Natural killer cell treated with Interleukin-12 subunit alpha and Interleukin-12 subunit beta and Interleukin-15 and Interleukin-18, amount 100 ng/mL, for 72 hours (primary cell): ENCODE measurements around the gene HRNR. TPM values are rescaled to one million over a fixed set of nuclear protein-coding genes. Genes with fewer than 3 reads are reported as not detected.
"Not testable (repeated sequence)": the region's sequence is repeated elsewhere in the genome, so short reads cannot be mapped to it uniquely, and the experiment has no call there.

ENCODE experiments used
- ATAC-seq, 2 donors: fragments of 150-1000 bp; cut with Tn5 transposase in 1 of 2; sonication (Bioruptor Pico), chemical (Tn5 transposase) in 1 of 2; 2 replicates each; pipeline ENCODE4 v1.10.0; 2021
- DNase-seq: peaks from one replicate; pipeline ENCODE4 v3.0.0; 2022; ENCODE audit warnings: low spot score
- H3K27ac Mint-ChIP-seq, 2 donors: 1 replicate in 1 of 2; 2 replicates in 1 of 2; pipeline ENCODE4 v1.8.0; 2022; ENCODE audit warnings: mixed read lengths in 2 of 2, mild to moderate bottlenecking in 1 of 2, moderate library complexity in 1 of 2
- H3K27me3 Mint-ChIP-seq, 2 donors: 1 replicate in 1 of 2; 2 replicates in 1 of 2; pipeline ENCODE4 v1.8.0; 2022; ENCODE audit warnings: mixed read lengths in 2 of 2
- H3K36me3 Mint-ChIP-seq: one replicate; pipeline ENCODE4 v1.8.0; 2022; ENCODE audit warnings: mixed read lengths
- H3K4me1 Mint-ChIP-seq, 2 donors: 1 replicate in 1 of 2; 2 replicates in 1 of 2; pipeline ENCODE4 v1.8.0; 2022; ENCODE audit warnings: low read depth in 2 of 2, mixed read lengths in 2 of 2, mild to moderate bottlenecking in 1 of 2
- H3K4me3 Mint-ChIP-seq: one replicate; pipeline ENCODE4 v1.8.0; 2022; ENCODE audit warnings: mixed read lengths
- H3K9me3 Mint-ChIP-seq: 2 replicates; pipeline ENCODE4 v1.8.0; 2022; ENCODE audit warnings: mixed read lengths
- total RNA-seq, 2 donors: library from RNA; stranded (reverse); gene quantifications; one replicate each; pipeline ENCODE4 v1.2.3, GENCODE V29; 2022

HRNR gene
- total RNA-seq, result not detected

- H3K4me1 Mint-ChIP-seq, result no peaks in the 10 kb centered on the region
- no peaks in the 10 kb centered on the region for H3K9me3 Mint-ChIP-seq
- no peak within 1 kb of the TSS for H3K27ac Mint-ChIP-seq
- ATAC-seq, result no peak
- H3K4me3 Mint-ChIP-seq, result no peak within 1 kb of the TSS
- no peaks in the 10 kb centered on the region for H3K36me3 Mint-ChIP-seq
- H3K27me3 Mint-ChIP-seq, result peaks cover 15 to 22% of the 10 kb centered on the region in 2 donors
- no peak for DNase-seq
Observed at GRCh38 chr1:152224093-152224492, at the start of gene HRNR. TSS of gene HRNR (minus strand) at chr1:152224193. CDS start at chr1:152223253, 940 bp downstream.

GRCh38 chr1:152256394-152256793, 32.4 kb upstream of the HRNR start:
- not testable (repeated sequence) for H3K4me3 Mint-ChIP-seq, H3K36me3 Mint-ChIP-seq, H3K4me1 Mint-ChIP-seq, ATAC-seq, H3K27ac Mint-ChIP-seq, DNase-seq, H3K27me3 Mint-ChIP-seq, H3K9me3 Mint-ChIP-seq

DNA sequence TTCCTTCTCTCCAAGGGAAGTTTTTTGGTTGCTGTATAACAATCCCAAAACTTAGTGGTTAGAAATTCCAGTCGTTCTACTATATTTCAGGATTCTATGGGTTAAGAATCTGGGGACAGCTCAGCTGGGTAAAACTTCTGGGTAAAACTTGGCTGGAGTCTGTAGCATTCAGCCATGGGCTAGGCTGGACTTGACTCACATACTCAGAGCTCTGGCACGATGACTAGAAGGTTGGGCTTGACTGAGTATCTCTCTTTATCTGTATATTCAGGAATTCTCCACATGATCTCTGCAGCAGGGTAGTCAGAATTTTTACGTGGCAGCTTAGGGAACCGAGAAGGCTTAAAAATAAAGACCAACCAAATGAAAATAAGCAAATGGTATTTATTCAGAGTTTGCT, 28.2 kb upstream of the HRNR start:
- Mint-ChIP-seq H3K4me3 (no peak overlapping the region), H3K4me1 (no peaks in the 10 kb centered on the region), H3K27ac (no peak overlapping the region), H3K36me3 (no peaks in the 10 kb centered on the region), H3K9me3 (no peaks in the 10 kb centered on the region), H3K27me3 (peaks cover 0 to 6% of the 10 kb centered on the region in 2 donors)
- DNase-seq (no peak), ATAC-seq (no peak)

DNA sequence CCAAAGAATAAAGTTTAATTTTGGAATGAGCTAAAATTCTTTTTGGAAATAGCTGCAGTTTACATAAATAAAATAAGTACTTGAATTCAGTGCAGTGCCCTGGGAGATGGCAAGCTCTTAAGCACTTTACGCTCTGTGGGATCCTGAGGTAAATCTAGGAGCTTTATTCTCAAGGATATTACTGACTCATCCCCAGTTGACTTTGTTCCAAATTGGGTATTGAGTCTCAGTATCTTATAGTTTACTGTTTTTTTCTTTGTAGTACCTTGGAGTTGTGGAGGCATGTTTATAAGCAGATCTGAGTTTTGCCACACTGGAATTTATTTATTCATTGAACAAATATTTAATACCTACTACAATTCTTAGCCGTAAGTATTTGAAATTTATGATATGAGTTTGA, 27.4 kb upstream of the HRNR start:
- Mint-ChIP-seq H3K27ac (no peak overlapping the region), H3K36me3 (no peaks in the 10 kb centered on the region)

DNA sequence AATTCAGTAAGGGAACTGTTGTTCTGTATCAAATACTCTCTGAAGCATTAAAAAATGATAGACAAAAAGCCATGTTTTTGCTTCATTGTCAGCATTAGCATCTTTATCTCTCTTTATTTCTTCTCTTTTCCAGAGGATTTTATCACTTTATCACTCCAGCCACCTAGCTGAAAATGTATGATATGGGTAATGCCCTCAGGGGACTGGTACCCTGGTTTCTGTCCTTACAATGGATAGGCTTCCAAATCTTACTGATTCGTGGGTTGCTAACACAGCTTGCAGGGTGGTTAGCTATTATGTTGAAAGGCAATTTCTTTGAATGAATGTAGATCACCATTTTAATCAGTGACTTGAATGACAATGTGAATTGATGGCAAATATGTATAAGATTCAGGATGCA, 23.3 kb upstream of the HRNR start:
- Mint-ChIP-seq H3K9me3 (no peaks in the 10 kb centered on the region), H3K4me1 (no peaks in the 10 kb centered on the region), H3K4me3 (no peak overlapping the region), H3K27ac (no peak overlapping the region), H3K27me3 (peaks cover 22 to 29% of the 10 kb centered on the region in 2 donors), H3K36me3 (no peaks in the 10 kb centered on the region)
- ATAC-seq (no peak), DNase-seq (no peak)

More for the DNA sequence above, 27.4 kb upstream of the HRNR start:
- Mint-ChIP-seq H3K4me3 (no peak overlapping the region), H3K4me1 (no peaks in the 10 kb centered on the region), H3K27me3 (peaks cover 6 to 9% of the 10 kb centered on the region in 2 donors), H3K9me3 (no peaks in the 10 kb centered on the region)
- ATAC-seq (no peak), DNase-seq (no peak)

- Mint-ChIP-seq H3K27ac (no peak overlapping the region), H3K4me3 (no peak overlapping the region), H3K9me3 (no peaks in the 10 kb centered on the region), H3K4me1 (no peaks in the 10 kb centered on the region), H3K27me3 (peaks cover 31 to 46% of the 10 kb centered on the region in 2 donors), H3K36me3 (no peaks in the 10 kb centered on the region)
- DNase-seq, result no peak
- ATAC-seq, result no peak
Observed at GRCh38 chr1:152244576-152245273, 20.7 kb upstream of the HRNR start.

GRCh38 chr1:152237093-152237492, 13.1 kb upstream of the HRNR start:
- H3K4me1 Mint-ChIP-seq, result no peaks in the 10 kb centered on the region
- DNase-seq, result no peak
- H3K27me3 Mint-ChIP-seq, result peaks cover 28 to 51% of the 10 kb centered on the region in 2 donors
- H3K36me3 Mint-ChIP-seq, result no peaks in the 10 kb centered on the region
- no peak for ATAC-seq
- H3K27ac Mint-ChIP-seq, result no peak overlapping the region
- H3K9me3 Mint-ChIP-seq, result peaks cover 3% of the 10 kb centered on the region
- H3K4me3 Mint-ChIP-seq, result no peak overlapping the region

DNA sequence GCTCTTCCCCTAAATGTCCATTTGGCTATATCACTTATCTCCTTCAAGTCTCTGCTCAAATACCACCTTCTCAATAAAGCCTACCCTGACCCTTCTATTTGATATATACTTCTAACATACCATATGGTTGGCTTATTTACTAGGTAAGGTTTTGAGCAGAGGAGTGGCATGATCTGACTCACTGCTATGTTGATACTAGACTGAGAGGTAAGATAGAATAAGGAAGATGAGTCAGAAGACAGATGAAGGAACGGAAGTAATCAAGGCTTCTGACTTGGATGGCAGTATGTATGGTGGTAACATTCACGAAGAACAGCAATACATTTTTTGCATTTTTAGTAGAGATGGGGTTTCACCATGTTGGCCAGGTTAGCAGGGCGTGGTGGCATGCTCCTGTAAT, 4.8 kb upstream of the HRNR start:
- no peak for DNase-seq
- Mint-ChIP-seq H3K36me3 (no peaks in the 10 kb centered on the region), H3K4me1 (no peaks in the 10 kb centered on the region), H3K27me3 (peaks cover 21 to 32% of the 10 kb centered on the region in 2 donors), H3K9me3 (no peaks in the 10 kb centered on the region), H3K27ac (no peak overlapping the region), H3K4me3 (no peak overlapping the region)
- ATAC-seq, result no peak

GRCh38 chr1:152227310-152227928, 3.4 kb upstream of the HRNR start:
- ATAC-seq (no peak), DNase-seq (no peak)
- H3K9me3 Mint-ChIP-seq, result no peaks in the 10 kb centered on the region
- no peaks in the 10 kb centered on the region for H3K36me3 Mint-ChIP-seq
- peaks cover 11 to 22% of the 10 kb centered on the region in 2 donors for H3K27me3 Mint-ChIP-seq
- H3K4me1 Mint-ChIP-seq, result no peaks in the 10 kb centered on the region
- no peak overlapping the region for H3K27ac Mint-ChIP-seq
- no peak overlapping the region for H3K4me3 Mint-ChIP-seq

DNA sequence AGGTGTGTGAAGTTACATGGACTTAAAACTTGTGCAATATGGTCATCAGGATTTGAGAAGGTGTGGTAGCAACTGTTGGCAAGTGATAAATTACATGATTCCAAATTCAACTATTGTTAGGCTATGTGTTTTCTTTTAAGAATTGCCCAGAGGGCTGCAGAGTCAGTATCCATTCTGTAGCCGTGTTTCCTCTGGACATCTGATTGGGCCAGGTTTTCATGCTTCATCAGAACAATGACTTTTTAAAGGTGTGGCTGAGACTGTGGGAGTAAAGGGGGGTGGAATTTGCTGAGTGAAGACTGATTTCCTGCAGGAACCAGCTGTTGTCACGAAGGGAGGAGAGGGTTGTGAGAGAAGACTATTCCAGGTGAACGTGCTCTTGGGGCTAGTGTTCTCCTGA, 1.7 kb upstream of the HRNR start:
- no peak for ATAC-seq
- Mint-ChIP-seq H3K4me1 (no peaks in the 10 kb centered on the region), H3K4me3 (no peak overlapping the region), H3K27me3 (peaks cover 15 to 22% of the 10 kb centered on the region in 2 donors), H3K9me3 (no peaks in the 10 kb centered on the region), H3K27ac (no peak overlapping the region), H3K36me3 (no peaks in the 10 kb centered on the region)
- DNase-seq, result no peak

- no peak overlapping the region for H3K27ac Mint-ChIP-seq
- H3K9me3 Mint-ChIP-seq, result no peaks in the 10 kb centered on the region
- no peak for ATAC-seq
- no peaks in the 10 kb centered on the region for H3K36me3 Mint-ChIP-seq
- no peaks in the 10 kb centered on the region for H3K4me1 Mint-ChIP-seq
- H3K4me3 Mint-ChIP-seq, result no peak overlapping the region
- H3K27me3 Mint-ChIP-seq, result peaks cover 8 to 16% of the 10 kb centered on the region in 2 donors
- no peak for DNase-seq
Observed at GRCh38 chr1:152220166-152221163, 3.5 kb downstream of the HRNR start.

DNA sequence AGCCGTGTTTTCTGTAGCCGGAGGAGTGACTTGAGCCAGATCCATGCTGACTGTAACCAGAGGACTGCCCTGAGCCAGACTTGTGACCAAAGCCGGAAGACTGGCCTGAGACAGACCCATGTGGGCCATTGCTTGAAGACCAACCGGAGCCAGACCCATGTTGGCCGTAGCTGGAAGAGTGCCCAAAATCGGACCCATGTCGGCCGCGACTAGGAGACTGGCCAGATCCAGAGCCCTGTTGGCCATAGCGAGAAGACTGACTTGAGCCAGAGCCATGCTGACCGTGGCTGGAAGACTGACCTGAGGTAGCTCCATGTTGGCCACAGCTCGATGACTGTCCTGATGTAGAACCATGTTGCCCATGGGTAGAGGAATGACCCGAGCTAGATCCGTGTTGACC, 4.6 kb downstream of the HRNR start:
- not testable (repeated sequence) for H3K27ac Mint-ChIP-seq, H3K4me3 Mint-ChIP-seq, H3K4me1 Mint-ChIP-seq, H3K9me3 Mint-ChIP-seq, ATAC-seq, H3K36me3 Mint-ChIP-seq, DNase-seq
- peaks cover 6 to 15% of the 10 kb centered on the region in 2 donors for H3K27me3 Mint-ChIP-seq

DNA sequence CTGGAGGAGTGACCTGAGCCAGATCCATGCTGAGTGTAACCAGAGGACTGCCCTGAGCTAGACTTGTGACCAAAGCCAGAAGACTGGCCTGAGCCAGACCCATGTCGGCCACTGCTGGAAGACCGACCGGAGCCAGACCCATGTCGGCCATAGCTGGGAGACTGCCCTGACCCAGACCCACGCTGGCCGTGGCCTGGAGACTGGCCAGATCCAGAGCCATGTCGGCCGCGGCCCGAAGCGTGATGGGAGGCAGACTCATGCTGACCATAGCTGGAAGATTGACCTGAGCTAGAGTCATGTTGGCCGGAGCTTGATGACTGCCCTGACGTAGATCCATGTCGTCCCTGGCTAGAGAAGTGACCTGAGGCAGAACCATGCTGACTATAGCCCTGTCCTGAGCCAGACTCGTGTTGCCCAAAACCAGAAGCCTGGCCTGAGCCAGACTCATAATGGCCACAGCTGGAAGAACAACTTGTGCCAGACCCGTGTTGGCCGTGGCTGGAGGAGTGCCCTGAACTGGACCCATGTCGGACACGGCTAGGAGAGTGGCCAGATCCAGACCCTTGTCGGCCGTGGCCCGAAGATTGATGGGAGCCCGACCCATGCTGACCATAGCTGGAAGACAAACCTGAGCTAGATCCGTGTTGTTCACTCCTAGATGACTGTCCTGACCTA, 5.1 kb downstream of the HRNR start:
- DNase-seq, result no peak
- H3K36me3 Mint-ChIP-seq, result no peaks in the 10 kb centered on the region

More for the DNA sequence above, 5.1 kb downstream of the HRNR start:
- ATAC-seq, result no peak
- Mint-ChIP-seq H3K27me3 (peaks cover 6 to 15% of the 10 kb centered on the region in 2 donors), H3K4me1 (no peaks in the 10 kb centered on the region), H3K9me3 (no peaks in the 10 kb centered on the region), H3K27ac (no peak overlapping the region), H3K4me3 (no peak overlapping the region)
